HepG2 (cell line): ENCODE results near the gene NRSN2. TPM values are rescaled to one million over a fixed set of nuclear protein-coding genes. Genes with fewer than 3 reads are reported as not detected.

Experiments
- SALL1 ChIP-seq: sonication (generic); formaldehyde crosslinking; IDR thresholded peaks from 2 replicates; pipeline ENCODE4 v1.8.0; 2022; ENCODE audit warnings: mild to moderate bottlenecking, missing genetic modification reagents
- SOX6 ChIP-seq, 2 experiments: fragments of 450-650 bp in 1 of 2; sonication (generic) in 1 of 2; formaldehyde crosslinking in 1 of 2; IDR thresholded peaks; 2 replicates each; pipeline versions ENCODE4 v1.4.0 to v1.6.1; 2017 to 2020; ENCODE audit warnings: antibody characterized with exemption in 1 of 2, mild to moderate bottlenecking in 1 of 2, missing genetic modification reagents in 1 of 2
- polyA plus RNA-seq, 8 experiments: library from polyadenylated mRNA; depleted of rRNA in 3 of 8; stranded (reverse) in 7 of 8; unstranded in 1 of 8; fragments of >200 nt; fragmentation: Illumina TruSeq in 4 of 8; extraction: Trizol in 4 of 8; gene quantifications; 2 replicates each; pipeline versions ENCODE4 v1.2.1 to v1.2.3, GENCODE V29; 2011 to 2016; ENCODE audit warnings: low read depth in 4 of 8, missing spikeins in 1 of 8, mixed read lengths in 1 of 8; ENCODE audit not compliant: insufficient read depth in 1 of 8
- total RNA-seq, 5 experiments: library from RNA; depleted of rRNA; stranded (reverse); fragments of >200 nt; fragmentation: Illumina TruSeq; extraction: Trizol; gene quantifications; 2 replicates each; pipeline ENCODE4 v1.2.3, GENCODE V29; 2016; ENCODE audit warnings: low read depth in 1 of 5
- TF ChIP-seq, protein P1 (sequence below), 2 experiments: fragments of 450-650 bp in 1 of 2; sonication (generic) in 1 of 2; formaldehyde crosslinking in 1 of 2; IDR thresholded peaks; 2 replicates each; pipeline versions ENCODE4 v1.6.1 to v1.8.0; 2016 to 2022; ENCODE audit warnings: antibody characterized with exemption in 1 of 2, mild to moderate bottlenecking in 1 of 2, missing genetic modification reagents in 1 of 2
- TF ChIP-seq, protein P2 (sequence below): sonication (generic); formaldehyde crosslinking; IDR thresholded peaks from 2 replicates; pipeline ENCODE4 v1.4.0; 2020; ENCODE audit warnings: missing genetic modification reagents

The NRSN2 gene
- total and polyA plus RNA-seq, 2 of the 13 experiments (the other 11 are each of a cell fraction or from before 2014, with no cell fraction given): 32.3 to 49.4 TPM

DNA sequence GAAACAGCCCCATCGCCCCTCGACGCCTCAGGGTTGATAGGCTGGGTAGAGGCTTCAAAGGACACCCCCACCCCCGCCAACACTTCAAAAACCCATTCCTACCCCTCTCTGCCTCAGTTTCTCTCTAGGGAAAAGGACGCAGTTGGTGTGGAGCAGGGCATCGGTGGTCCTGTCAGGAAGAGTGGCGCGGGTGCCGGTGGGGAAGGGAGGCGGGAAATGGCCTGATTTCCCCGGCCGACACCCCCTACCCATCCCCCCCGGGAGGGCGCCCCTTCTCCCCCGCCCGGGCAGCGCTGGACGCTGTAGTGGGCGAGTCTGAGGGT is 367 bp downstream of the NRSN2 start (continued):
- TF ChIP-seq, protein P1, sequence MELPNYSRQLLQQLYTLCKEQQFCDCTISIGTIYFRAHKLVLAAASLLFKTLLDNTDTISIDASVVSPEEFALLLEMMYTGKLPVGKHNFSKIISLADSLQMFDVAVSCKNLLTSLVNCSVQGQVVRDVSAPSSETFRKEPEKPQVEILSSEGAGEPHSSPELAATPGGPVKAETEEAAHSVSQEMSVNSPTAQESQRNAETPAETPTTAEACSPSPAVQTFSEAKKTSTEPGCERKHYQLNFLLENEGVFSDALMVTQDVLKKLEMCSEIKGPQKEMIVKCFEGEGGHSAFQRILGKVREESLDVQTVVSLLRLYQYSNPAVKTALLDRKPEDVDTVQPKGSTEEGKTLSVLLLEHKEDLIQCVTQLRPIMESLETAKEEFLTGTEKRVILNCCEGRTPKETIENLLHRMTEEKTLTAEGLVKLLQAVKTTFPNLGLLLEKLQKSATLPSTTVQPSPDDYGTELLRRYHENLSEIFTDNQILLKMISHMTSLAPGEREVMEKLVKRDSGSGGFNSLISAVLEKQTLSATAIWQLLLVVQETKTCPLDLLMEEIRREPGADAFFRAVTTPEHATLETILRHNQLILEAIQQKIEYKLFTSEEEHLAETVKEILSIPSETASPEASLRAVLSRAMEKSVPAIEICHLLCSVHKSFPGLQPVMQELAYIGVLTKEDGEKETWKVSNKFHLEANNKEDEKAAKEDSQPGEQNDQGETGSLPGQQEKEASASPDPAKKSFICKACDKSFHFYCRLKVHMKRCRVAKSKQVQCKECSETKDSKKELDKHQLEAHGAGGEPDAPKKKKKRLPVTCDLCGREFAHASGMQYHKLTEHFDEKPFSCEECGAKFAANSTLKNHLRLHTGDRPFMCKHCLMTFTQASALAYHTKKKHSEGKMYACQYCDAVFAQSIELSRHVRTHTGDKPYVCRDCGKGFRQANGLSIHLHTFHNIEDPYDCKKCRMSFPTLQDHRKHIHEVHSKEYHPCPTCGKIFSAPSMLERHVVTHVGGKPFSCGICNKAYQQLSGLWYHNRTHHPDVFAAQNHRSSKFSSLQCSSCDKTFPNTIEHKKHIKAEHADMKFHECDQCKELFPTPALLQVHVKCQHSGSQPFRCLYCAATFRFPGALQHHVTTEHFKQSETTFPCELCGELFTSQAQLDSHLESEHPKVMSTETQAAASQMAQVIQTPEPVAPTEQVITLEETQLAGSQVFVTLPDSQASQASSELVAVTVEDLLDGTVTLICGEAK (IDR thresholded peaks at IDR 0.05): 0 out of 2 replicates have a peak, but pooled peaks have one; percentile 17
- TF ChIP-seq, protein P1 (CRISPR knock-in tag; IDR thresholded peaks at IDR 0.05): no peak
- no peak for TF ChIP-seq SALL1 (CRISPR knock-in tag)
- TF ChIP-seq, protein P2, sequence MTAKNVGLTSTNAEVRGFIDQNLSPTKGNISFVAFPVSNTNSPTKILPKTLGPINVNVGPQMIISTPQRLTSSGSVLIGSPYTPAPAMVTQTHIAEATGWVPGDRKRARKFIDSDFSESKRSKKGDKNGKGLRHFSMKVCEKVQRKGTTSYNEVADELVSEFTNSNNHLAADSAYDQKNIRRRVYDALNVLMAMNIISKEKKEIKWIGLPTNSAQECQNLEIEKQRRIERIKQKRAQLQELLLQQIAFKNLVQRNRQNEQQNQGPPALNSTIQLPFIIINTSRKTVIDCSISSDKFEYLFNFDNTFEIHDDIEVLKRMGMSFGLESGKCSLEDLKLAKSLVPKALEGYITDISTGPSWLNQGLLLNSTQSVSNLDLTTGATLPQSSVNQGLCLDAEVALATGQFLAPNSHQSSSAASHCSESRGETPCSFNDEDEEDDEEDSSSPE (CRISPR knock-in tag): peak; percentile 25
- TF ChIP-seq SOX6 (IDR thresholded peaks at IDR 0.05): no peak
- TF ChIP-seq SOX6 (CRISPR knock-in tag; IDR thresholded peaks at IDR 0.05): no peak
